NCI-H1105 treated with DMSO at 0.1 percent for 48 hours (cell line): ENCODE results near the gene CPNE4.
"Not testable (repeated sequence)": the region's sequence is repeated elsewhere in the genome, so short reads cannot be mapped to it uniquely, and the experiment has no call there.

ENCODE experiments used
- DNase-seq: peaks from one replicate; lab custom pipeline; 2025; lab: John Stamatoyannopoulos, UW

The CPNE4 gene

GRCh38 chr3:131535596-131535995 is 499.2 kb downstream of the CPNE4 start:
- DNase-seq: no peak

- no peak for DNase-seq
These were observed 499.7 kb downstream of the CPNE4 start for GRCh38 chr3:131535131-131535530.

GRCh38 chr3:131532645-131533044 is 502.2 kb downstream of the CPNE4 start:
- DNase-seq: no peak

GRCh38 chr3:131530843-131531242 is 504.0 kb downstream of the CPNE4 start:
- DNase-seq: no peak

GRCh38 chr3:131530388-131530787 is 504.4 kb downstream of the CPNE4 start:
- no peak for DNase-seq

- DNase-seq: no peak
These were observed 507.9 kb downstream of the CPNE4 start for GRCh38 chr3:131526801-131527347.

- DNase-seq: no peak
These were observed 516.1 kb downstream of the CPNE4 start for GRCh38 chr3:131518680-131519079.

GRCh38 chr3:131505421-131505820 is 529.4 kb downstream of the CPNE4 start:
- DNase-seq: no peak

- no peak for DNase-seq
These were observed 531.5 kb downstream of the CPNE4 start for GRCh38 chr3:131503320-131503635.

- DNase-seq: peak; percentile 97
These were observed 532.1 kb downstream of the CPNE4 start, which contains the start of gene MRPL3 for GRCh38 chr3:131502530-131503319. TSS of gene MRPL3 (minus strand) at chr3:131502971. CDS start at chr3:131502821, 150 bp downstream.

- no peak for DNase-seq
These were observed 532.9 kb downstream of the CPNE4 start for GRCh38 chr3:131501949-131502348.

GRCh38 chr3:131494706-131495105 is 540.1 kb downstream of the CPNE4 start:
- DNase-seq: peak; percentile 29

GRCh38 chr3:131491775-131492174 is 543.0 kb downstream of the CPNE4 start:
- no peak for DNase-seq

GRCh38 chr3:131491084-131491483 is 543.7 kb downstream of the CPNE4 start:
- no peak for DNase-seq

- not testable (repeated sequence) for DNase-seq
These were observed 548.3 kb downstream of the CPNE4 start for GRCh38 chr3:131486545-131486944.

- no peak for DNase-seq
These were observed 549.7 kb downstream of the CPNE4 start for GRCh38 chr3:131485119-131485518.

- DNase-seq: no peak
These were observed 550.2 kb downstream of the CPNE4 start for GRCh38 chr3:131484496-131485111.
